Neural cell (in vitro differentiated cells): ENCODE results near the gene CLDN6.

Experiments
- EP300 ChIP-seq: fragments of 450-650 bp; conservative IDR thresholded peaks from 2 replicates; pipeline ENCODE4 v1.6.1; 2014; ENCODE audit warnings: antibody characterized with exemption, mild to moderate bottlenecking, moderate library complexity; ENCODE audit not compliant: poor library complexity, severe bottlenecking
- EZH2 ChIP-seq: fragments of 200-600, 300-800 bp; shearing (Covaris generic), sonication (generic); IDR thresholded peaks from 2 replicates; pipeline ENCODE4 v1.6.1; 2014; ENCODE audit warnings: antibody characterized with exemption, low read length, borderline replicate concordance, mild to moderate bottlenecking; ENCODE audit not compliant: insufficient read depth, poor library complexity, severe bottlenecking
- MXI1 ChIP-seq: fragments of 450-650 bp; conservative IDR thresholded peaks from 2 replicates; pipeline ENCODE4 v1.6.1; 2014; ENCODE audit warnings: antibody characterized with exemption, mild to moderate bottlenecking; ENCODE audit not compliant: poor library complexity, severe bottlenecking
- POLR2AphosphoS5 ChIP-seq: IDR thresholded peaks from 2 replicates; pipeline ENCODE4 v1.6.1; 2012
- SMC3 ChIP-seq: fragments of 450-650 bp; conservative IDR thresholded peaks from 2 replicates; pipeline ENCODE4 v1.6.1; 2014; ENCODE audit warnings: antibody characterized with exemption, mild to moderate bottlenecking, moderate library complexity; ENCODE audit not compliant: poor library complexity
- TAF1 ChIP-seq: IDR thresholded peaks from 2 replicates; pipeline ENCODE4 v1.6.1; 2012; ENCODE audit warnings: low read depth
- TF ChIP-seq, protein P1 (sequence below): fragments of 450-650 bp; IDR thresholded peaks from 2 replicates; pipeline ENCODE4 v1.5.1; 2014; ENCODE audit warnings: antibody characterized with exemption, mild to moderate bottlenecking, moderate library complexity; ENCODE audit not compliant: poor library complexity, severe bottlenecking

DNA sequence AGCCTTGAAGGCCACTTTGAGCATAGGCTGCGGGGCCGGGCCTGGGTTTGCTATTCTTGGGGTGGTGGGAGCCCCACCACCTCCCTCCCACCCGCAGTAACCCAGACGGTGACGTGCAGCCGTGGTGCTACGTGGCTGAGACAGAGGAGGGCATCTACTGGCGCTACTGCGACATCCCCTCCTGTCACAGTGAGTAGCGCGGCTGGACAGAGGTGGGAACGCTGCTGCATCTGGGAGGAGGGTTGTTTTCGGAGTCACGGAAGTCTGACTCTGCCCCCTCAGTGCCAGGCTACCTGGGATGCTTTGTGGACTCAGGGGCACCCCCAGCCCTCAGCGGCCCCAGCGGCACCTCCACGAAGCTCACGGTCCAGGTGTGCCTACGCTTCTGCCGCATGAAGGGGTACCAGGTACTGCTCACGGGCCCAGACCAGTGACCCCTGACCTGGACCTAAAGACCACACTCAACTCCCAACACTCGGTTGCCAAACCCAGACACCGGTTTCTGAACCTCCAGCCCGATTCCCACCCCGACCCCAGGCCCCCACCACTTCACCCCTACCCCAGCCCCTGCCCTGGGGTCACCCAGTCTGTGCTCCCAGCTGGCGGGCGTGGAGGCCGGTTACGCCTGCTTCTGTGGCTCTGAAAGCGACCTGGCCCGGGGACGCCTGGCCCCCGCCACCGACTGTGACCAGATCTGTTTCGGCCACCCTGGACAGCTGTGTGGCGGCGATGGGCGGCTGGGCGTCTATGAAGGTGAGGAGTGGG, 51.8 kb downstream of the CLDN6 start:
- TF ChIP-seq, protein P1, sequence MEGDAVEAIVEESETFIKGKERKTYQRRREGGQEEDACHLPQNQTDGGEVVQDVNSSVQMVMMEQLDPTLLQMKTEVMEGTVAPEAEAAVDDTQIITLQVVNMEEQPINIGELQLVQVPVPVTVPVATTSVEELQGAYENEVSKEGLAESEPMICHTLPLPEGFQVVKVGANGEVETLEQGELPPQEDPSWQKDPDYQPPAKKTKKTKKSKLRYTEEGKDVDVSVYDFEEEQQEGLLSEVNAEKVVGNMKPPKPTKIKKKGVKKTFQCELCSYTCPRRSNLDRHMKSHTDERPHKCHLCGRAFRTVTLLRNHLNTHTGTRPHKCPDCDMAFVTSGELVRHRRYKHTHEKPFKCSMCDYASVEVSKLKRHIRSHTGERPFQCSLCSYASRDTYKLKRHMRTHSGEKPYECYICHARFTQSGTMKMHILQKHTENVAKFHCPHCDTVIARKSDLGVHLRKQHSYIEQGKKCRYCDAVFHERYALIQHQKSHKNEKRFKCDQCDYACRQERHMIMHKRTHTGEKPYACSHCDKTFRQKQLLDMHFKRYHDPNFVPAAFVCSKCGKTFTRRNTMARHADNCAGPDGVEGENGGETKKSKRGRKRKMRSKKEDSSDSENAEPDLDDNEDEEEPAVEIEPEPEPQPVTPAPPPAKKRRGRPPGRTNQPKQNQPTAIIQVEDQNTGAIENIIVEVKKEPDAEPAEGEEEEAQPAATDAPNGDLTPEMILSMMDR = no peak
- TF ChIP-seq EP300 = no peak
- TF ChIP-seq EZH2 = no peak
- TF ChIP-seq TAF1 = no peak
- TF ChIP-seq SMC3 = no peak
- TF ChIP-seq POLR2AphosphoS5 = no peak
- no peak for TF ChIP-seq MXI1
